HG02981 (cell line): ENCODE results near the gene CAMSAP1.
"Not testable (repeated sequence)": the region's sequence is repeated elsewhere in the genome, so short reads cannot be mapped to it uniquely, and the experiment has no call there.

Experiments used
- ATAC-seq: cut with Tn5 transposase; IDR thresholded peaks from one replicate; pipeline ENCODE4 v1.9.1; 2021; ENCODE audit warnings: mild to moderate bottlenecking, moderate library complexity; ENCODE audit not compliant: unreplicated experiment

The CAMSAP1 gene

GRCh38 chr9:135901031-135901758 is 6.2 kb downstream of the CAMSAP1 start:
- ATAC-seq, result no peak

GRCh38 chr9:135898634-135899407 is 8.5 kb downstream of the CAMSAP1 start:
- no peak for ATAC-seq

- ATAC-seq, result no peak
Observed at GRCh38 chr9:135896626-135897025, 10.7 kb downstream of the CAMSAP1 start.

DNA sequence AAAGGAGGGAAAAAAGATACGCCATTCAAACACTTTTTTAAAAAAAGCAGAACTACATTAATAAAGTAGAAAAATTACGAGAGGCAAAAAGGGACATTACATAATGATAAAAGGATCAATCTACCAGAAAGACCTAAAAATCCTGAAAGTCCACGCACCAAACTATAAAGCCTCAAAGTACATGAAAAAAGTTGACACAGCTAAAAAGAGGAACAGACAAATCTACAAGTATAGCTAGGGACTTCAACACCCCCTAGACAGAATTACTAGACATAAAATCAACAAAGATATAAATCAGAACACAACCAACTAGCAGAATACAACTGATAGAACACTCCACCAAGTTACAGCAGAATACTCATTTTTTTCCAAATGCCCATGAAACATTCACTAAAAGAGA is 11.1 kb downstream of the CAMSAP1 start:
- ATAC-seq, result no peak

- no peak for ATAC-seq
Observed at GRCh38 chr9:135895202-135895848, 12.0 kb downstream of the CAMSAP1 start.

DNA sequence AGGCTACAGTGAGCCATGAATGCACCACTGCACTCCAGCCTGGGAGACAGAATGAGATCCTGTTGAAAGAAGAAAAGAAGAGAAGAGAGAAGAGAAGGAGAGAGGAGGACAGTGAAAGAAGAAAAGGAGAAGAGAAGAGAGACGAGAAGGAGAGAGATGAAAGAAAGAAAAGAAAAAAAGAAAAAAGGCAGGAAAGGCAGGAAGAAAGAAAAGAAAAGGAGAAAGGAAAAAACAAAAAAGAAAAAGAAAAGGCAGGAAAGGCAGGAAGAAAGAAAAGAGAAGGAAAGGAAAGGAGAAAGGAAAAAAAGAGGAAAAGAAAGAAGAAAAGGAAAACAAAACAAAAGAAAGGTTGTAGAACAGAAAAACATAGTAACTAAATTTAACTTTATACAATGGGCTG is 14.2 kb downstream of the CAMSAP1 start:
- no peak for ATAC-seq

DNA sequence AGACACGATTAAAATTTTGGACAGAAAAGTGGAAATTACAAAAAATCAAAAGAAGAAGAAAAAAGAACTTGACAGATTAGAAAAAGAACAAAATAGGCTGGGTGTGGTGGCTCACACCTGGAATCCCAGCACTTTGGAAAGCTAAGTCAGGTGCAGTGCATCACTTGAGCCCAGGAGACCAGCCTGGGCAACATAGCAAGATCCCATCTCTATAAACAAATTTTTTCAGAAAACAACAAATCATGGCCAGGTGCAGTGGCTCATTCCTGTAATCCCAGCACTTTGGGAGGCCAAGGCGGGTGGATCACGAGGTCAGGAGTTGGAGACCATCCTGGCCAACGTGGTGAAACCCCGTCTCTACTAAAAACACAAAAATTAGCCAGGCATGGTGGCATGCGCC is 15.0 kb downstream of the CAMSAP1 start:
- ATAC-seq, result not testable (repeated sequence)

GRCh38 chr9:135891027-135891631 is 16.2 kb downstream of the CAMSAP1 start:
- ATAC-seq, result no peak

- ATAC-seq, result no peak
Observed at GRCh38 chr9:135890190-135891026, 16.9 kb downstream of the CAMSAP1 start.

DNA sequence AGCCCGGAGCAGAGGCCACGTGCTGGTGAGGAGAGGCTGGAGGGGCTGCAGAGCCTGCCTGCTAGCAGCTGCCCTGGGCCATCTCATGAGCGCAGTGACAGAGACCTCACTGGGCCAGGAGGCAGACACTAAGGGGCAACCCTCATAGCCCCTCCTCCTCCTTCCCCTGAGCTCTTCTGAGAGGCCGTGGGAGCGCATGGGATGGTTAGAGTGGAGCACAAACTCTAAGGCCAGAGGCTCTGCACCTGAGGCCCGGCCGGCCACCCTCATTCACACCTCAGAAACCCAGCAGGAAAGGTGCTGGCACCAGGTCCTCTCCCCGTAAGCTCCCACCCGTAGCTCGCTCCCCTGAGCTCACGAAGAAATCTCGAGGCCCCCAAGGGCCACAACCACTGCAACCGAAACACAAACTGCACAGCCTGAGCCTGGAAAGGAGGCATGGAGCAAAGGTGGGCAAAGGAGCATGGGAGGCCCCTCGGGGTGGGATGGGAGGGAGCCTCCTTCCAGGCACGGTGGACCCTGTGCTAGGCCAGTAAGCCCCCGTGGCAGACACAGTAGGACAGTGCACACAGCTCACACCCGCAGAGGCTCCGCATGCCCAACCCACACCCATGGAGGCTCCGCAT is 17.7 kb downstream of the CAMSAP1 start:
- ATAC-seq, result no peak

- ATAC-seq, result no peak
Observed at GRCh38 chr9:135888766-135889394, 18.5 kb downstream of the CAMSAP1 start.

DNA sequence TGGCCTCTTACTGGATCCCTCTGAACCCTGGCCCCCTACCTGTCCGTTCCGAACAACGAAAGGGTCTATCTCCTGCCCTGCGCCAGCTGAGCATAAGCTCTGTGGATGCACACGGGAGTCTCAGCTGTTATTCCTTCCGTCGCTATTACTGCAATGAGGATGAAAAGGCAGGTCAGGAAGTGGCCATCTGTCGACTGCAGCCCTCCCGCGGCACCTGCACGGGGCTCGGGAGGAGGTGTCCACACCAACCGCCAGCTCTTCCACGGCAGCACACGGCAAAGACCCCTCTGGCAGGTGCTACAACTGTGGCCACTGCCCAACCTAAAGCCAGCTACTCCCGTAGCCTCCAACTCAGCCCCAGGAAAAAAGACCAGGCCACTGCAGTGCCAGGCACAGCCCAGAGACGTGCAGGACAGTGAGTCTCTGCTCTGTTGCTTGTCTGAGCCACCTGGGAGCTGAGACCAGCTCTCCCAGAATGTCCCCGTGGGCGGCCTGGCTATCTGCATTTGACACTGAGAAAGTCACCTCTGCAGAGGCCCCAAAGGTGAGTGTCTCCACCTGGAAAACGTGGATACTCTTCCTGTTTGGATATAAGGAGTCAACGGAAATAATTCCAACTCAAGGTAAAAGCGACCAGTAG is 19.1 kb downstream of the CAMSAP1 start:
- ATAC-seq, result no peak

GRCh38 chr9:135887585-135888050 is 19.7 kb downstream of the CAMSAP1 start:
- peak; percentile 74 for ATAC-seq

- ATAC-seq, result peak; percentile 17
Observed at GRCh38 chr9:135887021-135887507, 20.3 kb downstream of the CAMSAP1 start.

DNA sequence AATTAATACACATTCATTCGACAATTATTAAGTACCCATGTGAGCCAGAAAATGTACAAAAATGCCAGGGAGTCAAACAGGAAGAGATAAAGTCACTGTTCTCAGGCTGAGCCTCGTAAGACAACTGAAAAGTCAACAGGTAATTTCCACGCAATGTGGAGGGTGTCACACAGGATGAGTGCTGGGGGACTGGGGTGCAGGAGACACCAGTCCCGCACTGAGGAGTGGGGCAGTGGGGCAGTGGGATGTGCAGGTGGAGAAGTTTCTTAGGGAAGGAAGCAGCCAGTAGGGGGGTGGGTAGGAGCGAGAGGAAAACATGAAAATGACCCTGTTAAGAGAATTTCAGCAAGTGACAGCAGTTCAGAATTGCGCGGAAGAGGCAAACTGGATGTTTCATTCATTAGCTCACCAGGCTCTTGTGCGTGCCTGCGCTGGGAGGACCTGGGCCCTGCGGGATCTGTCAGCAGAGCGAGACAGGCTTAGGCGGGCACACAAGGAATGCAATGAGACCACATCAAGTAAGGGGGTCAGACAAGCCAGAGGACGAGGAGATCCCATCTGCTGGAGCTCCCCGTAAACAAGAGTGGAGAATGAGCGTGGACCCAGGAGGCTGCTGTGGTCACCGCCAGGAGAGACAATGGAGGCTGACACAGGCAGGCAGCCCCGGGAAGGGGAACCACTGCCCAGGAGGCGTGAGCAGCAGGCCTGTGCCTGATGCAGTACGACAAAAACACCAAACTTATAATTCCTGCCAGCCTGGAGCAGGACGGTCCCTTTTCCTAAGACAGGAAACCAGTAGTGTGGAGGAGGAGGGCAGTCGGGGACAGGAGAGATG is 21.0 kb downstream of the CAMSAP1 start:
- no peak for ATAC-seq

- no peak for ATAC-seq
Observed at GRCh38 chr9:135885100-135885853, 22.1 kb downstream of the CAMSAP1 start.

GRCh38 chr9:135884328-135885035 is 22.9 kb downstream of the CAMSAP1 start:
- no peak for ATAC-seq
